Endothelial cell of umbilical vein (primary cell): ENCODE results near the gene MAMDC2. TPM values are rescaled to one million over a fixed set of nuclear protein-coding genes. Genes with fewer than 3 reads are reported as not detected.
A peak's percentile ranks its signal among the peaks of the same experiment; 100 is the strongest.

Source experiments
- BruUV-seq: library from RNA; stranded (reverse); fragments of 400-500 nt; replicated peaks from 2 replicates; lab custom pipeline; 2021; lab: Mats Ljungman, UMichigan
- CTCF ChIA-PET: fragments of 300-600, 350-600 bp; sonication (Branson Sonifier 250); formaldehyde crosslinking; loops from one replicate; lab custom pipeline; 2021; ENCODE audit warnings: antibody characterized with exemption, inconsistent platforms; lab: Charles Lee
- POLR2A ChIA-PET: fragments of 300-600, 350-600 bp; sonication (Branson Sonifier 250); formaldehyde crosslinking; loops from one replicate; lab custom pipeline; 2021; ENCODE audit warnings: antibody characterized with exemption, inconsistent platforms; lab: Charles Lee
- DNase-seq: peaks from one replicate; pipeline ENCODE4 v3.0.0-alpha.2; 2011; ENCODE audit warnings: low read depth, low spot score
- FAIRE-seq: peaks from 2 replicates; lab custom pipeline; 2011; peaks lifted over from hg19 to GRCh38; lab: Jason Lieb, UNC
- H2AFZ ChIP-seq: 2 replicates; pipeline ENCODE4 v1.6.0; 2012; ENCODE audit warnings: low read depth, low read length, control low read depth, inconsistent platforms
- H3K27ac ChIP-seq: 2 replicates; pipeline ENCODE4 v1.5.1; 2011; ENCODE audit warnings: low read depth, mild to moderate bottlenecking, control low read depth, low read length, moderate library complexity; ENCODE audit not compliant: insufficient read depth
- H3K27me3 ChIP-seq, 2 experiments: 2 replicates each; pipeline versions ENCODE4 v1.6.0 to v1.6.1; 2011; ENCODE audit warnings: low read length in 2 of 2, mixed read lengths in 1 of 2; ENCODE audit not compliant: control insufficient read depth in 2 of 2, insufficient read depth in 2 of 2
- H3K36me3 ChIP-seq, 2 experiments: 2 replicates in 1 of 2; 3 replicates in 1 of 2; pipeline ENCODE4 v1.5.1; 2011; ENCODE audit warnings: low read length in 2 of 2, mild to moderate bottlenecking in 1 of 2, moderate library complexity in 1 of 2; ENCODE audit not compliant: control insufficient read depth in 2 of 2, insufficient read depth in 2 of 2; ENCODE audit errors: extremely low read depth in 1 of 2
- H3K4me1 ChIP-seq: 3 replicates; pipeline ENCODE4 v1.5.1; 2011; ENCODE audit warnings: mild to moderate bottlenecking, low read length; ENCODE audit not compliant: control insufficient read depth, insufficient read depth; ENCODE audit errors: extremely low read depth
- H3K4me2 ChIP-seq: 2 replicates; pipeline ENCODE4 v1.6.1; 2011; ENCODE audit warnings: low read length, control low read depth, mixed read lengths; ENCODE audit not compliant: insufficient read depth
- H3K4me3 ChIP-seq, 3 experiments: fragments of 200-600 bp in 1 of 3; sonication (generic), shearing (Covaris generic) in 1 of 3; replicated peaks in 1 of 3; 2 replicates each; pipeline ENCODE4 v1.5.1; 2011 to 2016; ENCODE audit warnings: control low read depth in 3 of 3, low read length in 3 of 3, mild to moderate bottlenecking in 2 of 3, inconsistent platforms in 1 of 3, low read depth in 1 of 3, moderate library complexity in 1 of 3; ENCODE audit not compliant: insufficient read depth in 1 of 3
- H3K79me2 ChIP-seq: 2 replicates; pipeline ENCODE4 v1.6.0; 2012; ENCODE audit warnings: low read length, inconsistent platforms; ENCODE audit not compliant: control insufficient read depth, insufficient read depth
- H3K9ac ChIP-seq: replicated peaks from 2 replicates; pipeline ENCODE3; 2011; ENCODE audit warnings: low read length, control low read depth; ENCODE audit not compliant: insufficient read depth; ENCODE audit errors: extremely low read depth
- H3K9me1 ChIP-seq: replicated peaks from 3 replicates; pipeline ENCODE4 v1.6.0; 2011; ENCODE audit warnings: mild to moderate bottlenecking, low read length; ENCODE audit not compliant: control insufficient read depth, insufficient read depth; ENCODE audit errors: extremely low read depth
- H3K9me3 ChIP-seq: replicated peaks from 2 replicates; pipeline ENCODE4 v1.5.1; 2012; ENCODE audit warnings: low read length, inconsistent platforms; ENCODE audit not compliant: control insufficient read depth, insufficient read depth
- H4K20me1 ChIP-seq: replicated peaks from 2 replicates; pipeline ENCODE3; 2011; ENCODE audit warnings: mild to moderate bottlenecking, low read length; ENCODE audit not compliant: control insufficient read depth, insufficient read depth; ENCODE audit errors: extremely low read depth
- CTCF ChIP-seq, 2 donors: IDR thresholded peaks; 1 replicate in 1 of 2; 2 replicates in 1 of 2; pipeline ENCODE4 v1.5.1; 2011; ENCODE audit warnings: low read length in 2 of 2, mild to moderate bottlenecking in 2 of 2, moderate library complexity in 2 of 2, control low read depth in 1 of 2, inconsistent platforms in 1 of 2, low read depth in 1 of 2; ENCODE audit not compliant: insufficient read depth in 1 of 2; ENCODE audit errors: extremely low read depth in 1 of 2
- EZH2 ChIP-seq: IDR thresholded peaks from 2 replicates; pipeline ENCODE4 v1.6.1; 2012; ENCODE audit warnings: borderline replicate concordance, low read depth, mild to moderate bottlenecking, moderate library complexity, low read length, inconsistent platforms; ENCODE audit not compliant: severe bottlenecking
- FOS ChIP-seq: IDR thresholded peaks from 2 replicates; pipeline ENCODE4 v1.6.1; 2011; ENCODE audit warnings: mild to moderate bottlenecking, low read length, moderate library complexity, borderline replicate concordance; ENCODE audit not compliant: insufficient read depth
- GATA2 ChIP-seq: IDR thresholded peaks from 2 replicates; pipeline ENCODE4 v1.7.0; 2011; ENCODE audit warnings: low read depth, mild to moderate bottlenecking, moderate library complexity, mixed read lengths, low read length; ENCODE audit not compliant: insufficient read length, insufficient read depth
- JUN ChIP-seq: IDR thresholded peaks from 2 replicates; pipeline ENCODE4 v1.6.1; 2011; ENCODE audit warnings: borderline replicate concordance, low read depth; ENCODE audit not compliant: insufficient read length, insufficient read depth
- MAX ChIP-seq: IDR thresholded peaks from 2 replicates; pipeline ENCODE4 v1.6.1; 2011; ENCODE audit not compliant: insufficient read depth, insufficient read length
- MYC ChIP-seq: IDR thresholded peaks from one replicate; pipeline ENCODE4 v1.6.1; 2011; ENCODE audit warnings: mild to moderate bottlenecking, low read depth, low read length
- POLR2A ChIP-seq: IDR thresholded peaks from 2 replicates; pipeline ENCODE4 v1.6.1; 2012; ENCODE audit warnings: low read depth, mild to moderate bottlenecking, control low read depth, low read length
- POLR2AphosphoS5 ChIP-seq: IDR thresholded peaks from 2 replicates; pipeline ENCODE4 v1.6.1; 2012; ENCODE audit warnings: low read depth, mild to moderate bottlenecking, control low read depth, low read length, moderate library complexity; ENCODE audit not compliant: insufficient read depth
- dilution Hi-C: fragments of 300-500 bp; cut with MboI; formaldehyde crosslinking; loops from one replicate; pipeline ENCODE4 v1.15.0; 2019; ENCODE audit warnings: low sequenced_read_pairs; ENCODE audit not compliant: extremely low pct_ligation_motif_present
- intact Hi-C: fragments of 100-400 bp; cut with micrococcal nuclease; formaldehyde crosslinking; loops from one replicate; pipeline ENCODE4 v1.10.0; 2022
- polyA plus RNA-seq, 4 experiments: library from polyadenylated mRNA; depleted of rRNA in 3 of 4; stranded (reverse) in 3 of 4; unstranded in 1 of 4; fragments of >200 nt; gene quantifications; 2 replicates each; pipeline versions ENCODE4 v1.2.1 to v1.2.3, GENCODE V29; 2011 to 2012; ENCODE audit warnings: missing spikeins in 1 of 4
- total RNA-seq: library from RNA; stranded (reverse); gene quantifications from 2 replicates; pipeline ENCODE4 v1.2.3, GENCODE V29; 2021

The MAMDC2 gene
- total and polyA plus RNA-seq, 2 donors (not counting 3 experiments of a cell fraction or from before 2014, with no cell fraction given): 0.60 to 1.1 TPM

- no peak overlapping the region for H3K27ac ChIP-seq
- no peak for FAIRE-seq
- H3K9ac ChIP-seq: no peak overlapping the region
- ChIA-PET POLR2A (no interaction called here), CTCF (interaction anchor here (0.7 to 1.2 kb wide), 3 partner anchors 10 to 80 kb away, joined by 3 to 5 read pairs (median 3); no protein-coding TSS in a partner anchor)
- H3K9me1 ChIP-seq: no peaks in the 10 kb centered on the region
- DNase-seq: peak; percentile 32
- no peaks in the 10 kb centered on the region for H3K79me2 ChIP-seq
- no peaks in the 10 kb centered on the region for H3K9me3 ChIP-seq
- H3K4me2 ChIP-seq: no peak overlapping the region
- H4K20me1 ChIP-seq: no peaks in the 10 kb centered on the region
- no peaks in the 10 kb centered on the region for H3K4me1 ChIP-seq
- no peak overlapping the region for H2AFZ ChIP-seq
- dilution Hi-C loops (no loop called here), intact Hi-C loops (no loop called here)
- H3K4me3 ChIP-seq: no peak overlapping the region
- no TSS peak for BruUV-seq
- no peaks in the 10 kb centered on the region for H3K36me3 ChIP-seq
- TF ChIP-seq FOS (peak; percentile 59), JUN (peak; percentile 5), CTCF (IDR thresholded peaks at IDR 0.05; ENCODE audit: extremely low read depth in 1 of 2, insufficient read depth in 1 of 2, low read depth in 1 of 2, low read length in 2 of 2) (no peak)
- H3K27me3 ChIP-seq: no peaks in the 10 kb centered on the region
Measured at GRCh38 chr9:70031141-70031545, 12.5 kb upstream of the MAMDC2 start.

- BruUV-seq: no TSS peak
- FAIRE-seq: no peak
- POLR2A ChIA-PET: no interaction called here
Measured at GRCh38 chr9:70034271-70034711, 9.4 kb upstream of the MAMDC2 start.

More at GRCh38 chr9:70034271-70034711, 9.4 kb upstream of the MAMDC2 start:
- Histone ChIP-seq H2AFZ (no peak overlapping the region), H3K9me1 (no peaks in the 10 kb centered on the region), H3K9me3 (no peaks in the 10 kb centered on the region), H3K79me2 (no peaks in the 10 kb centered on the region), H3K36me3 (no peaks in the 10 kb centered on the region), H3K27me3 (no peaks in the 10 kb centered on the region), H3K4me1 (no peaks in the 10 kb centered on the region), H3K27ac (no peak overlapping the region), H3K4me3 (no peak overlapping the region), H4K20me1 (no peaks in the 10 kb centered on the region), H3K9ac (no peak overlapping the region), H3K4me2 (no peak overlapping the region)
- no peak for DNase-seq
- dilution Hi-C loops (no loop called here), intact Hi-C loops (no loop called here)
- CTCF ChIA-PET: interaction anchor here (1.1 to 1.2 kb wide), 2 partner anchors 10 to 13 kb away, joined by 3 to 4 read pairs; no protein-coding TSS in a partner anchor
- TF ChIP-seq MAX: no peak
- no peak for TF ChIP-seq POLR2A
- no peak for TF ChIP-seq JUN
- TF ChIP-seq EZH2: no peak
- TF ChIP-seq CTCF (IDR thresholded peaks at IDR 0.05; ENCODE audit: extremely low read depth in 1 of 2, insufficient read depth in 1 of 2, low read depth in 1 of 2, low read length in 2 of 2): no peak
- no peak for TF ChIP-seq POLR2AphosphoS5
- TF ChIP-seq GATA2: no peak
- TF ChIP-seq FOS: no peak
- no peak for TF ChIP-seq MYC
